OCI-LY7 (cell line): ENCODE data around the gene ZFHX3. TPM values are rescaled to one million over a fixed set of nuclear protein-coding genes. Genes with fewer than 3 reads are reported as not detected.

Source experiments
- BruUV-seq: library from RNA; stranded (reverse); fragments of 400-500 nt; replicated peaks from 2 replicates; lab custom pipeline; 2021; lab: Mats Ljungman, UMichigan
- CTCF ChIA-PET: fragments of 300-600 bp; sonication (Branson Sonifier 250); formaldehyde crosslinking; loops from one replicate; lab custom pipeline; 2022; ENCODE audit warnings: antibody characterized with exemption; ENCODE audit not compliant: unreplicated experiment; lab: Charles Lee
- POLR2A ChIA-PET: fragments of 300-600 bp; sonication (Branson Sonifier 250); formaldehyde crosslinking; loops from one replicate; lab custom pipeline; 2022; ENCODE audit warnings: antibody characterized with exemption; lab: Charles Lee
- DNase-seq: peaks from one replicate; pipeline ENCODE4 v3.0.0-alpha.2; 2015; ENCODE audit warnings: low spot score
- H2AFZ ChIP-seq: fragments of 200-600 bp; sonication (generic), shearing (Covaris generic); 2 replicates; pipeline ENCODE4 v1.6.1; 2014; ENCODE audit warnings: mild to moderate bottlenecking, antibody characterized with exemption, low read length, moderate library complexity
- H3K27ac ChIP-seq: fragments of 200-600 bp; sonication (generic); 2 replicates; pipeline ENCODE4 v1.5.1; 2014; ENCODE audit warnings: mixed run types, low read depth, mild to moderate bottlenecking, moderate library complexity, low read length, inconsistent platforms; ENCODE audit not compliant: poor library complexity, severe bottlenecking
- H3K36me3 ChIP-seq: fragments of 200-600 bp; sonication (generic); 2 replicates; pipeline ENCODE4 v1.6.1; 2014; ENCODE audit warnings: mild to moderate bottlenecking, antibody characterized with exemption, low read length, moderate library complexity, mixed read lengths; ENCODE audit not compliant: insufficient read depth
- H3K4me1 ChIP-seq: fragments of 200-600 bp; sonication (generic); 2 replicates; pipeline ENCODE4 v1.5.1; 2014; ENCODE audit warnings: mild to moderate bottlenecking, low read length; ENCODE audit not compliant: insufficient read depth, poor library complexity, severe bottlenecking
- H3K4me2 ChIP-seq: fragments of 200-600 bp; sonication (generic); 2 replicates; pipeline ENCODE4 v1.6.1; 2014; ENCODE audit warnings: mild to moderate bottlenecking, low read length
- H3K4me3 ChIP-seq: fragments of 200-600 bp; sonication (generic); 2 replicates; pipeline ENCODE4 v1.5.1; 2014; ENCODE audit warnings: mild to moderate bottlenecking, low read depth, low read length; ENCODE audit not compliant: poor library complexity, severe bottlenecking
- H3K79me2 ChIP-seq: fragments of 200-600 bp; sonication (generic); 2 replicates; pipeline ENCODE4 v1.6.1; 2016; ENCODE audit warnings: low read depth, mild to moderate bottlenecking, low read length, moderate library complexity, mixed read lengths; ENCODE audit not compliant: insufficient read depth
- H3K9me2 ChIP-seq: fragments of 200-600 bp; sonication (generic); 2 replicates; pipeline ENCODE4 v1.6.1; 2016; ENCODE audit warnings: mild to moderate bottlenecking, low read length, mixed read lengths; ENCODE audit not compliant: insufficient read depth
- H3K9me3 ChIP-seq: fragments of 200-600 bp; sonication (generic); 2 replicates; pipeline ENCODE4 v1.6.1; 2014; ENCODE audit warnings: mild to moderate bottlenecking, mixed run types, low read length, mixed read lengths
- H4K20me1 ChIP-seq: fragments of 200-600 bp; sonication (generic); 2 replicates; pipeline ENCODE4 v1.6.1; 2014; ENCODE audit warnings: mild to moderate bottlenecking, antibody characterized with exemption, low read length, moderate library complexity, mixed read lengths; ENCODE audit not compliant: insufficient read depth
- CTCF ChIP-seq: fragments of 200-600 bp; sonication (generic); conservative IDR thresholded peaks from 2 replicates; pipeline ENCODE4 v1.5.1; 2014; ENCODE audit warnings: mild to moderate bottlenecking, antibody characterized with exemption, low read length, moderate library complexity, mixed read lengths
- EZH2phosphoT487 ChIP-seq: fragments of 200-600 bp; sonication (generic); IDR thresholded peaks from 2 replicates; pipeline ENCODE4 v1.6.1; 2018; ENCODE audit warnings: low read depth, borderline replicate concordance, mild to moderate bottlenecking, mixed run types, antibody characterized with exemption, low read length, moderate library complexity, mixed read lengths
- intact Hi-C: fragments of 100-400 bp; cut with micrococcal nuclease; formaldehyde crosslinking; loops from one replicate; pipeline ENCODE4 v1.10.0; 2022; ENCODE audit not compliant: unreplicated experiment
- total RNA-seq, 2 experiments: library from RNA; depleted of rRNA in 1 of 2; stranded (reverse); fragments of >200 nt in 1 of 2; shearing (Covaris generic) in 1 of 2; gene quantifications; 2 replicates each; pipeline ENCODE4 v1.2.3, GENCODE V29; 2014 to 2022

ZFHX3 gene
- total RNA-seq, 2 experiments from 2014 or later, result 1.3 to 6.2 TPM

- Histone ChIP-seq H3K27ac (no peak overlapping the region), H2AFZ (no peak overlapping the region), H3K36me3 (no peaks in the 10 kb centered on the region), H3K9me2 (no peaks in the 10 kb centered on the region), H3K4me1 (no peaks in the 10 kb centered on the region), H4K20me1 (no peaks in the 10 kb centered on the region), H3K9me3 (no peaks in the 10 kb centered on the region), H3K79me2 (no peaks in the 10 kb centered on the region), H3K4me2 (no peak overlapping the region), H3K4me3 (no peak overlapping the region)
- no peak for TF ChIP-seq CTCF
- no peak for TF ChIP-seq EZH2phosphoT487
- ChIA-PET POLR2A (interaction anchor here (0.6 kb wide), 1 partner anchor 258 kb away, joined by 4 read pairs; no protein-coding TSS in a partner anchor), CTCF (no interaction called here)
- DNase-seq, result no peak
- no TSS peak for BruUV-seq
- intact Hi-C loops, result no loop called here
Observed at GRCh38 chr16:72922714-72923113, 125.2 kb downstream of the ZFHX3 start.

- Histone ChIP-seq H3K36me3 (no peaks in the 10 kb centered on the region), H3K79me2 (no peaks in the 10 kb centered on the region), H3K9me2 (no peaks in the 10 kb centered on the region), H2AFZ (no peak overlapping the region), H4K20me1 (no peaks in the 10 kb centered on the region), H3K27ac (no peak overlapping the region), H3K4me2 (no peak overlapping the region), H3K4me1 (no peaks in the 10 kb centered on the region), H3K4me3 (no peak overlapping the region), H3K9me3 (no peaks in the 10 kb centered on the region)
- ChIA-PET CTCF (no interaction called here), POLR2A (interaction anchor here (0.6 kb wide), 1 partner anchor 31 kb away, joined by 5 read pairs; no protein-coding TSS in a partner anchor)
- TF ChIP-seq CTCF (no peak), EZH2phosphoT487 (no peak)
- no TSS peak for BruUV-seq
- DNase-seq, result no peak
- intact Hi-C loops, result no loop called here
Observed at GRCh38 chr16:72921620-72922019, 126.3 kb downstream of the ZFHX3 start.

GRCh38 chr16:72921106-72921505, 126.8 kb downstream of the ZFHX3 start:
- intact Hi-C loops, result no loop called here
- POLR2A ChIA-PET, result interaction anchor here (0.6 kb wide), 1 partner anchor 31 kb away, joined by 5 read pairs; no protein-coding TSS in a partner anchor
- Histone ChIP-seq H3K4me3 (no peak overlapping the region), H3K79me2 (no peaks in the 10 kb centered on the region), H3K4me1 (no peaks in the 10 kb centered on the region), H3K9me3 (no peaks in the 10 kb centered on the region), H3K9me2 (no peaks in the 10 kb centered on the region), H3K27ac (no peak overlapping the region), H3K4me2 (no peak overlapping the region), H2AFZ (no peak overlapping the region), H3K36me3 (no peaks in the 10 kb centered on the region), H4K20me1 (no peaks in the 10 kb centered on the region)
- no peak for DNase-seq
- BruUV-seq, result no TSS peak
- TF ChIP-seq EZH2phosphoT487 (no peak), CTCF (no peak)
- CTCF ChIA-PET, result no interaction called here
